Measurements from ENCODE around the gene FSD1. TPM values are rescaled to one million over a fixed set of nuclear protein-coding genes. Genes with fewer than 3 reads are reported as not detected.

Gene FSD1
- total and polyA plus RNA-seq, 9 of the 15 experiments (the other 6 are each of a cell fraction or from before 2014, with no cell fraction given): 0.11 to 1.9 (median 0.94) TPM; not detected in 1

GRCh38 chr19:4337906-4338440, 33.6 kb downstream of the FSD1 start (continued):
- TF ChIP-seq E2F6 (IDR thresholded peaks at IDR 0.05; ENCODE audit: borderline replicate concordance in 1 of 2, extremely low read depth in 1 of 2, insufficient read depth in 1 of 2, insufficient read length in 1 of 2, low read depth in 1 of 2, low read length in 1 of 2, poor library complexity in 1 of 2, severe bottlenecking in 1 of 2) (peak in 1 of 2 experiments; percentile 22), ZNF639 (CRISPR knock-in tag; conservative IDR thresholded peaks at IDR 0.05 in 1 of 2, IDR thresholded peaks at IDR 0.05 in 1 of 2) (no peak), PHF20 (IDR thresholded peaks at IDR 0.05; ENCODE audit: partially characterized antibody) (no peak), SPI1 (IDR thresholded peaks at IDR 0.05; ENCODE audit: borderline replicate concordance, low read depth, low read length) (no peak), CREB3L1 (IDR thresholded peaks at IDR 0.05; ENCODE audit: borderline replicate concordance, low read depth) (no peak), BRF2 (IDR thresholded peaks at IDR 0.05; ENCODE audit: borderline replicate concordance, insufficient read depth, insufficient read length) (no peak), PTBP1 (IDR thresholded peaks at IDR 0.05; ENCODE audit: low read depth, low read length) (no peak), ZFX (CRISPR knock-in tag; IDR thresholded peaks at IDR 0.05) (peak; percentile 68), NFE2 (IDR thresholded peaks at IDR 0.05; ENCODE audit: low read depth) (no peak), ZBTB17 (CRISPR knock-in tag; IDR thresholded peaks at IDR 0.05) (0 out of 2 replicates have a peak, but pooled peaks have one; percentile 53), SRSF1 (IDR thresholded peaks at IDR 0.05; ENCODE audit: low read depth, low read length) (no peak), KAT8 (IDR thresholded peaks at IDR 0.05; ENCODE audit: low read depth) (no peak), MLX (CRISPR knock-in tag; conservative IDR thresholded peaks at IDR 0.05) (no peak), ZC3H8 (IDR thresholded peaks at IDR 0.05) (no peak), GABPA (tag; conservative IDR thresholded peaks at IDR 0.05; ENCODE audit: low read depth) (no peak), GTF2E2 (tag; IDR thresholded peaks at IDR 0.05) (no peak), PML (IDR thresholded peaks at IDR 0.05; ENCODE audit: low read length) (no peak), SMARCA5 (IDR thresholded peaks at IDR 0.05) (no peak), RFX1 (IDR thresholded peaks at IDR 0.05) (peak; percentile 87), ZNF165 (CRISPR knock-in tag; IDR thresholded peaks at IDR 0.05; ENCODE audit: borderline replicate concordance) (no peak), JUND (IDR thresholded peaks at IDR 0.05; ENCODE audit: borderline replicate concordance, low read depth, low read length) (0 out of 2 replicates have a peak, but pooled peaks have one; percentile 2), JUND (tag; IDR thresholded peaks at IDR 0.05; ENCODE audit: borderline replicate concordance, low read depth, low read length) (no peak), SMARCA4 (IDR thresholded peaks at IDR 0.05) (peak; percentile 67), STAG1 (CRISPR knock-in tag; IDR thresholded peaks at IDR 0.05; ENCODE audit: borderline replicate concordance) (no peak)
